Peyer's patch (tissue), 4 donors: ENCODE data around the gene OTULINL.

Experiments used
- POLR2A ChIP-seq, 2 donors: fragments of 450-650 bp; IDR thresholded peaks; one replicate each; pipeline ENCODE4 v1.5.1; 2017; ENCODE audit warnings: antibody characterized with exemption in 2 of 2, mild to moderate bottlenecking in 2 of 2, moderate library complexity in 2 of 2
- TF ChIP-seq, protein P1 (sequence below), 6 experiments: fragments of 450-650 bp in 4 of 6; fragments of 200-600 bp in 2 of 6; sonication (generic) in 1 of 6; IDR thresholded peaks; one replicate each; pipeline ENCODE4 v1.5.1; 2017 to 2019; ENCODE audit warnings: antibody characterized with exemption in 6 of 6, mild to moderate bottlenecking in 3 of 6, moderate library complexity in 1 of 6

DNA sequence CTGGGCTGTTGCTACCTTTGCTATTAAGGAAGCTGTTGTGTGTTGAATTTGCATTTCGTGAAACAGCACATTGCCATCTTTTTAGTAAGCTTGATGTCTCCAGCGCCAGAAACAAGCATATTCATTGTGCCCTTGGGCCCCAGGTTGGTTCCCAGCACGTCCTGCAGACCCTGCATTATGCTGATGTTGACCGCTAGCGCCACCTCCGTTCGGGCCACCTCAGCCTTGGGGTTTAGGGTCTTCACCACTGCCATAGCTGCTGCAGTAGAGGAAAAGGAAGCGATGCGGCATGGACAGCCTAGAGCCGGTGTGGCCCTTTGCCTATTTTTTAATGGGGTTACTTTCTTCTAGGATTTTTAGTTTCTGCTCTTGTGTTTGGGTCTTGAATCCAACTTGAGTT lies 59.2 kb downstream of the OTULINL start:
- TF ChIP-seq, protein P1, sequence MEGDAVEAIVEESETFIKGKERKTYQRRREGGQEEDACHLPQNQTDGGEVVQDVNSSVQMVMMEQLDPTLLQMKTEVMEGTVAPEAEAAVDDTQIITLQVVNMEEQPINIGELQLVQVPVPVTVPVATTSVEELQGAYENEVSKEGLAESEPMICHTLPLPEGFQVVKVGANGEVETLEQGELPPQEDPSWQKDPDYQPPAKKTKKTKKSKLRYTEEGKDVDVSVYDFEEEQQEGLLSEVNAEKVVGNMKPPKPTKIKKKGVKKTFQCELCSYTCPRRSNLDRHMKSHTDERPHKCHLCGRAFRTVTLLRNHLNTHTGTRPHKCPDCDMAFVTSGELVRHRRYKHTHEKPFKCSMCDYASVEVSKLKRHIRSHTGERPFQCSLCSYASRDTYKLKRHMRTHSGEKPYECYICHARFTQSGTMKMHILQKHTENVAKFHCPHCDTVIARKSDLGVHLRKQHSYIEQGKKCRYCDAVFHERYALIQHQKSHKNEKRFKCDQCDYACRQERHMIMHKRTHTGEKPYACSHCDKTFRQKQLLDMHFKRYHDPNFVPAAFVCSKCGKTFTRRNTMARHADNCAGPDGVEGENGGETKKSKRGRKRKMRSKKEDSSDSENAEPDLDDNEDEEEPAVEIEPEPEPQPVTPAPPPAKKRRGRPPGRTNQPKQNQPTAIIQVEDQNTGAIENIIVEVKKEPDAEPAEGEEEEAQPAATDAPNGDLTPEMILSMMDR (IDR thresholded peaks at IDR 0.05) = no peak
- TF ChIP-seq POLR2A (IDR thresholded peaks at IDR 0.05) = no peak
